Osteocyte (in vitro differentiated cells): ENCODE data around the gene MFSD2B. TPM values are rescaled to one million over a fixed set of nuclear protein-coding genes. Genes with fewer than 3 reads are reported as not detected.

Source experiments
- DNase-seq: peaks from one replicate; pipeline ENCODE4 v3.0.0; 2021; ENCODE audit warnings: mixed read lengths; ENCODE audit not compliant: unreplicated experiment; ENCODE audit errors: extremely low spot score
- H3K27ac Mint-ChIP-seq: one replicate; pipeline ENCODE4 v1.8.0; 2021; ENCODE audit warnings: mild to moderate bottlenecking, mixed read lengths; ENCODE audit not compliant: unreplicated experiment
- H3K27me3 Mint-ChIP-seq: one replicate; pipeline ENCODE4 v1.8.0; 2021; ENCODE audit warnings: mixed read lengths; ENCODE audit not compliant: unreplicated experiment
- H3K36me3 Mint-ChIP-seq: one replicate; pipeline ENCODE4 v1.8.0; 2021; ENCODE audit warnings: mixed read lengths; ENCODE audit not compliant: unreplicated experiment
- H3K4me1 Mint-ChIP-seq: one replicate; pipeline ENCODE4 v1.8.0; 2021; ENCODE audit warnings: mixed read lengths; ENCODE audit not compliant: unreplicated experiment
- H3K4me3 Mint-ChIP-seq: one replicate; pipeline ENCODE4 v1.8.0; 2021; ENCODE audit warnings: mild to moderate bottlenecking, moderate library complexity, mixed read lengths; ENCODE audit not compliant: unreplicated experiment
- H3K9me3 Mint-ChIP-seq: one replicate; pipeline ENCODE4 v1.8.0; 2021; ENCODE audit warnings: mixed read lengths; ENCODE audit not compliant: unreplicated experiment
- CTCF ChIP-seq: fragments of 200-600 bp; sonication (generic); IDR thresholded peaks from 2 replicates; pipeline ENCODE4 v1.5.0; 2021; ENCODE audit warnings: antibody characterized with exemption, mild to moderate bottlenecking, moderate library complexity
- total RNA-seq: library from RNA; stranded (reverse); gene quantifications from 2 replicates; pipeline ENCODE4 v1.2.1, GENCODE V29; 2021

MFSD2B gene
- total RNA-seq, 1 donor from 2014 or later, result not detected

GRCh38 chr2:24073816-24074215 is 63.9 kb downstream of the MFSD2B start:
- Mint-ChIP-seq H3K4me1 (peaks cover 27% of the 10 kb centered on the region), H3K4me3 (peak overlapping the region; percentile 40), H3K27me3 (no peaks in the 10 kb centered on the region), H3K9me3 (no peaks in the 10 kb centered on the region), H3K27ac (peak overlapping the region; percentile 23), H3K36me3 (peaks cover 10% of the 10 kb centered on the region)
- no peak for TF ChIP-seq CTCF
- DNase-seq, result no peak

GRCh38 chr2:24075259-24075658 is 65.4 kb downstream of the MFSD2B start:
- no peaks in the 10 kb centered on the region for H3K9me3 Mint-ChIP-seq
- DNase-seq, result no peak
- H3K4me1 Mint-ChIP-seq, result peaks cover 27% of the 10 kb centered on the region
- TF ChIP-seq CTCF, result no peak
- peaks cover 15% of the 10 kb centered on the region for H3K36me3 Mint-ChIP-seq
- peak overlapping the region; percentile 97 for H3K27ac Mint-ChIP-seq
- peak overlapping the region; percentile 98 for H3K4me3 Mint-ChIP-seq
- no peaks in the 10 kb centered on the region for H3K27me3 Mint-ChIP-seq

Other genes with a start within 250 kb of the MFSD2B start
- 23.8 and 27.3 TPM in 2 replicates for gene ATAD2B, start 83.0 kb upstream of the MFSD2B start, total RNA-seq
- 18.8 and 18.9 TPM in 2 replicates for gene UBXN2A, start 69.6 kb upstream of the MFSD2B start, total RNA-seq
- gene WDCP, start 37.3 kb downstream of the MFSD2B start, total RNA-seq, result 9.6 and 12.4 TPM in 2 replicates
- gene FKBP1B, start 39.7 kb downstream of the MFSD2B start, total RNA-seq, result 12.6 and 12.7 TPM in 2 replicates
- 89.5 and 91.4 TPM in 2 replicates for gene SF3B6, start 66.2 kb downstream of the MFSD2B start, total RNA-seq
- 44.4 and 45.9 TPM in 2 replicates for gene TP53I3, start 74.7 kb downstream of the MFSD2B start, total RNA-seq
- 1.4 and 1.9 TPM in 2 replicates for gene PFN4, start 113.2 kb downstream of the MFSD2B start, total RNA-seq
- gene FAM228B, start 113.4 kb downstream of the MFSD2B start, total RNA-seq, result 19.5 and 22.5 TPM in 2 replicates
- 0.32 TPM in 1 of 2 replicates, not detected in the other for gene FAM228A, start 165.0 kb downstream of the MFSD2B start, total RNA-seq